ENCODE measurements around the gene USB1. TPM values are rescaled to one million over a fixed set of nuclear protein-coding genes. Genes with fewer than 3 reads are reported as not detected.

USB1 gene
- total and polyA plus RNA-seq, 2 donors (not counting 1 experiment from before 2014, with no cell fraction given): 18.8 to 32.7 TPM

GRCh38 chr16:57996406-57997175 is 4.6 kb upstream of the USB1 start:
- Histone ChIP-seq H3K4me3 (replicated peaks in 1 of 4; ENCODE audit: control extremely low read depth in 1 of 4, insufficient read depth in 1 of 4, low read depth in 3 of 4, low read length in 4 of 4) (no peak overlapping the region), H3K9me3 (ENCODE audit: control insufficient read depth, insufficient read depth, low read depth, low read length) (no peaks in the 10 kb centered on the region), H2AFZ (ENCODE audit: low read length) (no peak overlapping the region), H3K27ac (ENCODE audit: insufficient read depth, low read length) (no peak overlapping the region), H3K79me2 (ENCODE audit: control insufficient read depth, insufficient read depth, low read length) (peaks cover 3% of the 10 kb centered on the region), H3K27me3 (ENCODE audit: control insufficient read depth, insufficient read depth, low read length) (no peaks in the 10 kb centered on the region), H3K9ac (ENCODE audit: insufficient read depth, low read length) (no peak overlapping the region), H3K4me1 (ENCODE audit: control insufficient read depth, extremely low read depth, insufficient read depth, low read length) (peaks cover 2% of the 10 kb centered on the region), H3K4me2 (ENCODE audit: extremely low read depth, insufficient read depth, low read length) (no peak overlapping the region), H3K36me3 (ENCODE audit: control insufficient read depth, insufficient read depth, low read length) (peaks cover 16% of the 10 kb centered on the region), H4K20me1 (ENCODE audit: control insufficient read depth, extremely low read depth, insufficient read depth, low read length) (no peaks in the 10 kb centered on the region)
- TF ChIP-seq EZH2 (IDR thresholded peaks at IDR 0.05; ENCODE audit: low read length, missing control alignments) (no peak), CTCF (conservative IDR thresholded peaks at IDR 0.05 in 1 of 2, IDR thresholded peaks at IDR 0.05 in 1 of 2; ENCODE audit: low read depth in 1 of 2, low read length in 2 of 2) (no peak)
- no peak for DNase-seq (ENCODE audit: low read depth in 2 of 2)

GRCh38 chr16:57997176-57997527 is 4.1 kb upstream of the USB1 start:
- Histone ChIP-seq H3K27ac (ENCODE audit: insufficient read depth, low read length) (no peak overlapping the region), H4K20me1 (ENCODE audit: control insufficient read depth, extremely low read depth, insufficient read depth, low read length) (no peaks in the 10 kb centered on the region), H3K79me2 (ENCODE audit: control insufficient read depth, insufficient read depth, low read length) (peaks cover 3% of the 10 kb centered on the region), H3K9me3 (ENCODE audit: control insufficient read depth, insufficient read depth, low read depth, low read length) (no peaks in the 10 kb centered on the region), H3K4me2 (ENCODE audit: extremely low read depth, insufficient read depth, low read length) (no peak overlapping the region), H3K4me3 (replicated peaks in 1 of 4; ENCODE audit: control extremely low read depth in 1 of 4, insufficient read depth in 1 of 4, low read depth in 3 of 4, low read length in 4 of 4) (no peak overlapping the region), H3K4me1 (ENCODE audit: control insufficient read depth, extremely low read depth, insufficient read depth, low read length) (peaks cover 2% of the 10 kb centered on the region), H3K27me3 (ENCODE audit: control insufficient read depth, insufficient read depth, low read length) (no peaks in the 10 kb centered on the region), H3K9ac (ENCODE audit: insufficient read depth, low read length) (no peak overlapping the region), H3K36me3 (ENCODE audit: control insufficient read depth, insufficient read depth, low read length) (peaks cover 16% of the 10 kb centered on the region), H2AFZ (ENCODE audit: low read length) (no peak overlapping the region)
- TF ChIP-seq EZH2 (IDR thresholded peaks at IDR 0.05; ENCODE audit: low read length, missing control alignments): no peak
- no peak for TF ChIP-seq CTCF (conservative IDR thresholded peaks at IDR 0.05 in 1 of 2, IDR thresholded peaks at IDR 0.05 in 1 of 2; ENCODE audit: low read depth in 1 of 2, low read length in 2 of 2)
- DNase-seq (ENCODE audit: low read depth in 2 of 2): no peak

GRCh38 chr16:57997528-57998265 is 3.5 kb upstream of the USB1 start:
- Histone ChIP-seq H3K36me3 (ENCODE audit: control insufficient read depth, insufficient read depth, low read length) (peaks cover 16% of the 10 kb centered on the region), H2AFZ (ENCODE audit: low read length) (no peak overlapping the region), H3K27me3 (ENCODE audit: control insufficient read depth, insufficient read depth, low read length) (no peaks in the 10 kb centered on the region), H3K4me3 (replicated peaks in 1 of 4; ENCODE audit: control extremely low read depth in 1 of 4, insufficient read depth in 1 of 4, low read depth in 3 of 4, low read length in 4 of 4) (no peak overlapping the region), H3K79me2 (ENCODE audit: control insufficient read depth, insufficient read depth, low read length) (peaks cover 3% of the 10 kb centered on the region), H3K9me3 (ENCODE audit: control insufficient read depth, insufficient read depth, low read depth, low read length) (no peaks in the 10 kb centered on the region), H3K9ac (ENCODE audit: insufficient read depth, low read length) (no peak overlapping the region), H3K4me2 (ENCODE audit: extremely low read depth, insufficient read depth, low read length) (no peak overlapping the region), H4K20me1 (ENCODE audit: control insufficient read depth, extremely low read depth, insufficient read depth, low read length) (no peaks in the 10 kb centered on the region), H3K27ac (ENCODE audit: insufficient read depth, low read length) (no peak overlapping the region), H3K4me1 (ENCODE audit: control insufficient read depth, extremely low read depth, insufficient read depth, low read length) (peaks cover 2% of the 10 kb centered on the region)
- TF ChIP-seq EZH2 (IDR thresholded peaks at IDR 0.05; ENCODE audit: low read length, missing control alignments) (no peak), CTCF (conservative IDR thresholded peaks at IDR 0.05 in 1 of 2, IDR thresholded peaks at IDR 0.05 in 1 of 2; ENCODE audit: low read depth in 1 of 2, low read length in 2 of 2) (no peak)
- DNase-seq (ENCODE audit: low read depth in 2 of 2): no peak
